GM12878 (cell line): Measurements from ENCODE around the gene ZNF827. TPM values are rescaled to one million over a fixed set of nuclear protein-coding genes. Genes with fewer than 3 reads are reported as not detected.
A peak's percentile ranks its signal among the peaks of the same experiment; 100 is the strongest.

Experiments used
- CBFB ChIP-seq: IDR thresholded peaks from 2 replicates; pipeline ENCODE4 v1.6.1; 2016; ENCODE audit warnings: antibody characterized with exemption, low read depth
- CHD1 ChIP-seq: IDR thresholded peaks from 2 replicates; pipeline ENCODE4 v1.6.1; 2012; ENCODE audit warnings: low read depth, low read length, improper control_type of control experiment
- CREB1 ChIP-seq: IDR thresholded peaks from 2 replicates; pipeline ENCODE4 v1.6.1; 2012; ENCODE audit warnings: low read depth, mild to moderate bottlenecking, inconsistent platforms
- HDAC2 ChIP-seq: fragments of 200-600 bp; sonication (generic); IDR thresholded peaks from 2 replicates; pipeline ENCODE4 v1.6.1; 2017
- HDAC6 ChIP-seq: fragments of 200-600 bp; sonication (generic); IDR thresholded peaks from one replicate; pipeline ENCODE4 v1.8.0; 2017; ENCODE audit warnings: antibody characterized with exemption; ENCODE audit not compliant: unreplicated experiment
- HSF1 ChIP-seq: fragments of 150-350 bp; IDR thresholded peaks from 2 replicates; pipeline ENCODE4 v1.6.1; 2014; ENCODE audit warnings: mild to moderate bottlenecking, low read depth, low read length
- IRF4 ChIP-seq: IDR thresholded peaks from 2 replicates; pipeline ENCODE4 v1.6.1; 2011; ENCODE audit warnings: low read depth, low read length
- MEF2A ChIP-seq: IDR thresholded peaks from 2 replicates; pipeline ENCODE4 v1.6.1; 2011; ENCODE audit warnings: low read depth, mild to moderate bottlenecking, low read length, moderate library complexity; ENCODE audit not compliant: insufficient read depth
- MYB ChIP-seq: fragments of 150-350 bp; IDR thresholded peaks from 2 replicates; pipeline ENCODE4 v1.6.1; 2014; ENCODE audit warnings: mild to moderate bottlenecking, low read depth, low read length, borderline replicate concordance
- MYC ChIP-seq: IDR thresholded peaks from 2 replicates; pipeline ENCODE4 v1.6.1; 2011; ENCODE audit warnings: mild to moderate bottlenecking, low read length, moderate library complexity, inconsistent platforms; ENCODE audit not compliant: insufficient read depth, insufficient replicate concordance, insufficient read length, severe bottlenecking
- PML ChIP-seq: IDR thresholded peaks from 2 replicates; pipeline ENCODE4 v1.6.1; 2012; ENCODE audit warnings: low read length, inconsistent platforms
- POU2F2 ChIP-seq: IDR thresholded peaks from 3 replicates; pipeline ENCODE4 v1.6.1; 2011; ENCODE audit warnings: low read depth, mild to moderate bottlenecking, low read length, borderline replicate concordance
- SUPT20H ChIP-seq: IDR thresholded peaks from 2 replicates; pipeline ENCODE4 v1.6.1; 2011; ENCODE audit warnings: low read depth, mild to moderate bottlenecking, low read length, moderate library complexity, borderline replicate concordance; ENCODE audit not compliant: control insufficient read depth
- TCF3 ChIP-seq: IDR thresholded peaks from 2 replicates; pipeline ENCODE4 v1.6.1; 2012; ENCODE audit warnings: low read depth, mild to moderate bottlenecking, low read length, borderline replicate concordance; ENCODE audit not compliant: insufficient read depth
- USF2 ChIP-seq: IDR thresholded peaks from 2 replicates; pipeline ENCODE4 v1.6.1; 2011; ENCODE audit warnings: low read depth, low read length, improper control_type of control experiment, borderline replicate concordance
- YY1 ChIP-seq: IDR thresholded peaks from 2 replicates; pipeline ENCODE4 v1.6.1; 2011; ENCODE audit warnings: low read depth, mild to moderate bottlenecking, low read length
- ZBTB33 ChIP-seq: fragments of 450-650 bp; IDR thresholded peaks from 2 replicates; pipeline ENCODE4 v1.6.1; 2017; ENCODE audit warnings: mild to moderate bottlenecking
- ZSCAN29 ChIP-seq: fragments of 450-650 bp; IDR thresholded peaks from 2 replicates; pipeline ENCODE4 v1.6.1; 2017; ENCODE audit warnings: mild to moderate bottlenecking, moderate library complexity
- polyA plus RNA-seq, 11 experiments: library from polyadenylated mRNA; depleted of rRNA in 4 of 11; unstranded in 6 of 11; stranded (reverse) in 5 of 11; fragments of >200 nt; fragmentation: Nextera tagmentation in 4 of 11; fragmentation: Illumina TruSeq in 1 of 11; extraction: Ambion mirVana in 4 of 11; extraction: Trizol in 1 of 11; gene quantifications; 1 replicate in 1 of 11; 2 replicates in 10 of 11; pipeline versions ENCODE4 v1.2.1 to v1.2.3, GENCODE V29; 2011 to 2016; ENCODE audit warnings: inconsistent platforms in 2 of 11, missing spikeins in 2 of 11, low read depth in 1 of 11
- total RNA-seq, 4 experiments: library from RNA; depleted of rRNA in 3 of 4; stranded (reverse); fragments of >200 nt in 3 of 4; fragmentation: Illumina TruSeq in 1 of 4; extraction: Trizol in 1 of 4; gene quantifications; 2 replicates each; pipeline versions ENCODE4 v1.2.1 to v1.2.3, GENCODE V29; 2013 to 2021
- TF ChIP-seq, protein P1 (sequence below): fragments of 450-650 bp; formaldehyde crosslinking; IDR thresholded peaks from 2 replicates; pipeline ENCODE4 v1.5.0; 2022; ENCODE audit warnings: mild to moderate bottlenecking, missing genetic modification characterization
- TF ChIP-seq, protein P2 (sequence below): fragments of 450-650 bp; IDR thresholded peaks from 2 replicates; pipeline ENCODE4 v1.6.1; 2017; ENCODE audit warnings: borderline replicate concordance

Gene ZNF827
- total and polyA plus RNA-seq, 10 of the 15 experiments (the other 5 are each of a cell fraction or from before 2014, with no cell fraction given), result 3.8 to 31.5 (median 13.6) TPM

DNA sequence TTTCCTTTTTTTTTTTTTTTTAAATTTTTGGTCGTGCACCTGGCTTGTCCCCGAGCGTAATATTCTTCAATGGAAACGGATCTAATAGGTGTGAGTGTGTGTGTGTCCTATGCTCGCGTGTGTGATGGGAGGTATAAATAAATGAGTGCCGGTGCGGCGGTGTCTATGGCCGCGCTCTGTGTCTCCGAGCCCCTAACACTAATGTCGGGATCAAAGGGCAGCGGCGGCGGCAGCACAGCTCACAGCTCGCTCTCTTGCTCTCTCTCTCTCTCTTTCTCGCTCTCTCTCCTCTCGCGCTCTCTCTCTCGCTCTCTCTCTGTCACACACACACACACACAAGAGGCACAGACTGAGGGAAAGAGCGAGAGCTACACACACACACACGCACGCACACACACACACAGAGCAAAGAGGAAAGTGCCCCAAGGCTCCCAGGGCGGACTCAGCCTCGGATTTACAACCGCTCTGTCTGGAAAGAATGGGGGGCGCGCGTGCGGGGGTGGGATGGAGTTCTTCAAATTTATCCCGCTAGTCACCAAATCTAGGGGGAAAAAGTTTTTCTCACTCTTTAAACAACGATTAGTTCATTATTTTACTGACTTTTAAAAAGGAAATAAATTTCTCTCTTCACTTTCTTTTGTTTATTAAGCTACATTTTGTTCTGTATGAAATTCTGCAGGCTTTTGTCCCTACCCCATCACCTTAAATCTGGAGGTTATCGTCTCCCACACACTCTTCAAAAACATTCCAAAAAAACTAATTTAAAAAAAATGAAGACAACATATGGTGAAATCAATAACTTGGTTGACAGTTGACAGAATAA, at the start of gene ZNF827 (continued):
- TF ChIP-seq, protein P1, sequence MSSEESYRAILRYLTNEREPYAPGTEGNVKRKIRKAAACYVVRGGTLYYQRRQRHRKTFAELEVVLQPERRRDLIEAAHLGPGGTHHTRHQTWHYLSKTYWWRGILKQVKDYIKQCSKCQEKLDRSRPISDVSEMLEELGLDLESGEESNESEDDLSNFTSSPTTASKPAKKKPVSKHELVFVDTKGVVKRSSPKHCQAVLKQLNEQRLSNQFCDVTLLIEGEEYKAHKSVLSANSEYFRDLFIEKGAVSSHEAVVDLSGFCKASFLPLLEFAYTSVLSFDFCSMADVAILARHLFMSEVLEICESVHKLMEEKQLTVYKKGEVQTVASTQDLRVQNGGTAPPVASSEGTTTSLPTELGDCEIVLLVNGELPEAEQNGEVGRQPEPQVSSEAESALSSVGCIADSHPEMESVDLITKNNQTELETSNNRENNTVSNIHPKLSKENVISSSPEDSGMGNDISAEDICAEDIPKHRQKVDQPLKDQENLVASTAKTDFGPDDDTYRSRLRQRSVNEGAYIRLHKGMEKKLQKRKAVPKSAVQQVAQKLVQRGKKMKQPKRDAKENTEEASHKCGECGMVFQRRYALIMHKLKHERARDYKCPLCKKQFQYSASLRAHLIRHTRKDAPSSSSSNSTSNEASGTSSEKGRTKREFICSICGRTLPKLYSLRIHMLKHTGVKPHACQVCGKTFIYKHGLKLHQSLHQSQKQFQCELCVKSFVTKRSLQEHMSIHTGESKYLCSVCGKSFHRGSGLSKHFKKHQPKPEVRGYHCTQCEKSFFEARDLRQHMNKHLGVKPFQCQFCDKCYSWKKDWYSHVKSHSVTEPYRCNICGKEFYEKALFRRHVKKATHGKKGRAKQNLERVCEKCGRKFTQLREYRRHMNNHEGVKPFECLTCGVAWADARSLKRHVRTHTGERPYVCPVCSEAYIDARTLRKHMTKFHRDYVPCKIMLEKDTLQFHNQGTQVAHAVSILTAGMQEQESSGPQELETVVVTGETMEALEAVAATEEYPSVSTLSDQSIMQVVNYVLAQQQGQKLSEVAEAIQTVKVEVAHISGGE (CRISPR knock-in tag), result no peak
- TF ChIP-seq YY1 (peak; percentile 92), PML (peak; percentile 66; the same call in 1 of the 2 replicates), CREB1 (0 out of 2 replicates have a peak, but pooled peaks have one; percentile 40), SUPT20H (no peak), IRF4 (peak; percentile 67), CBFB (no peak), HDAC6 (no peak), HSF1 (no peak), MYB (no peak), HDAC2 (no peak), ZBTB33 (no peak), CHD1 (no peak), POU2F2 (peak; percentile 74), MEF2A (peak; percentile 58; the same call in 1 of the 2 replicates), MYC (no peak), TCF3 (0 out of 2 replicates have a peak, but pooled peaks have one; percentile 26), USF2 (no peak), ZSCAN29 (no peak)
- TF ChIP-seq, protein P2, sequence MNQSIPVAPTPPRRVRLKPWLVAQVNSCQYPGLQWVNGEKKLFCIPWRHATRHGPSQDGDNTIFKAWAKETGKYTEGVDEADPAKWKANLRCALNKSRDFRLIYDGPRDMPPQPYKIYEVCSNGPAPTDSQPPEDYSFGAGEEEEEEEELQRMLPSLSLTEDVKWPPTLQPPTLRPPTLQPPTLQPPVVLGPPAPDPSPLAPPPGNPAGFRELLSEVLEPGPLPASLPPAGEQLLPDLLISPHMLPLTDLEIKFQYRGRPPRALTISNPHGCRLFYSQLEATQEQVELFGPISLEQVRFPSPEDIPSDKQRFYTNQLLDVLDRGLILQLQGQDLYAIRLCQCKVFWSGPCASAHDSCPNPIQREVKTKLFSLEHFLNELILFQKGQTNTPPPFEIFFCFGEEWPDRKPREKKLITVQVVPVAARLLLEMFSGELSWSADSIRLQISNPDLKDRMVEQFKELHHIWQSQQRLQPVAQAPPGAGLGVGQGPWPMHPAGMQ, result no peak
